DND-41 (cell line): ENCODE data around the gene PAX2.
A peak's percentile ranks its signal among the peaks of the same experiment; 100 is the strongest.

Experiments
- CTCF ChIP-seq: IDR thresholded peaks from 2 replicates; pipeline ENCODE4 v1.5.1; 2012; ENCODE audit warnings: borderline replicate concordance, low read length, moderate library complexity, mild to moderate bottlenecking; ENCODE audit not compliant: poor library complexity, severe bottlenecking; ENCODE audit errors: extremely low read depth
- EZH2 ChIP-seq: IDR thresholded peaks from 3 replicates; pipeline ENCODE4 v1.6.1; 2012; ENCODE audit warnings: borderline replicate concordance, low read depth, mild to moderate bottlenecking, moderate library complexity, low read length, inconsistent platforms; ENCODE audit not compliant: severe bottlenecking

GRCh38 chr10:100743626-100744135, 1.7 kb upstream of the PAX2 start:
- TF ChIP-seq CTCF (peak; percentile 85), EZH2 (no peak)
